ENCODE results near the gene PLA2R1.

Gene PLA2R1

GRCh38 chr2:159902722-159903121 lies 159.7 kb downstream of the PLA2R1 start:
- H3K23ac ChIP-seq (ENCODE audit: low read length), result no peak overlapping the region
- no peak overlapping the region for H3K4ac ChIP-seq (ENCODE audit: low read depth, low read length)
- H3K4me1 ChIP-seq (ENCODE audit: control insufficient read depth, low read depth, low read length), result no peaks in the 10 kb centered on the region
- no peak overlapping the region for H3K56ac ChIP-seq (ENCODE audit: low read length)
- no peak overlapping the region for H2BK120ac ChIP-seq (ENCODE audit: low read depth, low read length)
- no peak overlapping the region for H3K4me3 ChIP-seq (ENCODE audit: low read length)
- no peak overlapping the region for H3K9ac ChIP-seq (ENCODE audit: low read length)
- WGBS (ENCODE audit: extremely low coverage, insufficient coverage, low lambda C conversion rate), result no CpG with 5 or more reads among the region's 6 CpGs
- H3K27ac ChIP-seq (ENCODE audit: low read depth, low read length), result no peak overlapping the region
- no peak overlapping the region for H2BK15ac ChIP-seq (replicated peaks; ENCODE audit: low read depth)
- H3K27me3 ChIP-seq (ENCODE audit: insufficient read depth, low read length, poor library complexity), result no peaks in the 10 kb centered on the region
- no peak overlapping the region for H3K4me2 ChIP-seq (ENCODE audit: low read length)
- H2AK5ac ChIP-seq (ENCODE audit: low read length), result no peak overlapping the region
- no peaks in the 10 kb centered on the region for H3K79me1 ChIP-seq (ENCODE audit: low read length)
- no peak overlapping the region for H4K8ac ChIP-seq (ENCODE audit: low read depth, low read length)
- no peaks in the 10 kb centered on the region for H3K79me2 ChIP-seq (ENCODE audit: control insufficient read depth, insufficient read depth, low read length)
- H3K36me3 ChIP-seq (ENCODE audit: control insufficient read depth, insufficient read depth, low read length), result no peaks in the 10 kb centered on the region
- H4K5ac ChIP-seq (ENCODE audit: low read length), result no peak overlapping the region
- H3K18ac ChIP-seq (ENCODE audit: low read length), result no peak overlapping the region
- DNase-seq, result no peak
- no peak overlapping the region for H2BK5ac ChIP-seq (ENCODE audit: low read length)

GRCh38 chr2:159900343-159900742 lies 162.1 kb downstream of the PLA2R1 start:
- DNase-seq, result no peak
- Histone ChIP-seq H2BK5ac (ENCODE audit: low read length) (no peak overlapping the region), H3K4ac (ENCODE audit: low read depth, low read length) (no peak overlapping the region), H3K4me3 (ENCODE audit: low read length) (no peak overlapping the region), H3K36me3 (ENCODE audit: control insufficient read depth, insufficient read depth, low read length) (no peaks in the 10 kb centered on the region), H3K18ac (ENCODE audit: low read length) (no peak overlapping the region), H3K27ac (ENCODE audit: low read depth, low read length) (no peak overlapping the region), H3K79me2 (ENCODE audit: control insufficient read depth, insufficient read depth, low read length) (no peaks in the 10 kb centered on the region), H3K23ac (ENCODE audit: low read length) (no peak overlapping the region), H4K5ac (ENCODE audit: low read length) (no peak overlapping the region), H3K56ac (ENCODE audit: low read length) (no peak overlapping the region), H2AK5ac (ENCODE audit: low read length) (no peak overlapping the region), H3K27me3 (ENCODE audit: insufficient read depth, low read length, poor library complexity) (no peaks in the 10 kb centered on the region), H4K8ac (ENCODE audit: low read depth, low read length) (no peak overlapping the region), H2BK120ac (ENCODE audit: low read depth, low read length) (no peak overlapping the region), H3K79me1 (ENCODE audit: low read length) (no peaks in the 10 kb centered on the region), H3K9ac (ENCODE audit: low read length) (no peak overlapping the region), H3K4me1 (ENCODE audit: control insufficient read depth, low read depth, low read length) (no peaks in the 10 kb centered on the region), H2BK15ac (replicated peaks; ENCODE audit: low read depth) (no peak overlapping the region), H3K4me2 (ENCODE audit: low read length) (no peak overlapping the region)
- no CpG with 5 or more reads among the region's 1 CpG for WGBS (ENCODE audit: extremely low coverage, insufficient coverage, low lambda C conversion rate)

GRCh38 chr2:159898441-159898840 lies 164.0 kb downstream of the PLA2R1 start:
- Histone ChIP-seq H3K36me3 (ENCODE audit: control insufficient read depth, insufficient read depth, low read length) (no peaks in the 10 kb centered on the region), H3K4me3 (ENCODE audit: low read length) (no peak overlapping the region), H3K4ac (ENCODE audit: low read depth, low read length) (no peak overlapping the region), H3K4me1 (ENCODE audit: control insufficient read depth, low read depth, low read length) (no peaks in the 10 kb centered on the region), H3K79me1 (ENCODE audit: low read length) (no peaks in the 10 kb centered on the region), H4K8ac (ENCODE audit: low read depth, low read length) (no peak overlapping the region), H4K5ac (ENCODE audit: low read length) (no peak overlapping the region), H2BK120ac (ENCODE audit: low read depth, low read length) (no peak overlapping the region), H3K9ac (ENCODE audit: low read length) (no peak overlapping the region), H3K27me3 (ENCODE audit: insufficient read depth, low read length, poor library complexity) (no peaks in the 10 kb centered on the region), H2BK15ac (replicated peaks; ENCODE audit: low read depth) (no peak overlapping the region), H3K18ac (ENCODE audit: low read length) (no peak overlapping the region), H3K4me2 (ENCODE audit: low read length) (no peak overlapping the region), H3K79me2 (ENCODE audit: control insufficient read depth, insufficient read depth, low read length) (no peaks in the 10 kb centered on the region), H3K56ac (ENCODE audit: low read length) (no peak overlapping the region), H3K27ac (ENCODE audit: low read depth, low read length) (no peak overlapping the region), H2AK5ac (ENCODE audit: low read length) (no peak overlapping the region), H3K23ac (ENCODE audit: low read length) (no peak overlapping the region), H2BK5ac (ENCODE audit: low read length) (no peak overlapping the region)
- no CpG with 5 or more reads among the region's 6 CpGs for WGBS (ENCODE audit: extremely low coverage, insufficient coverage, low lambda C conversion rate)
- DNase-seq, result no peak

- Histone ChIP-seq H3K4me1 (ENCODE audit: control insufficient read depth, low read depth, low read length) (no peaks in the 10 kb centered on the region), H4K5ac (ENCODE audit: low read length) (no peak overlapping the region), H3K27ac (ENCODE audit: low read depth, low read length) (no peak overlapping the region)
Observed at GRCh38 chr2:159897720-159898119, 164.7 kb downstream of the PLA2R1 start.

GRCh38 chr2:159897081-159897480 lies 165.3 kb downstream of the PLA2R1 start:
- no peak overlapping the region for H3K9ac ChIP-seq (ENCODE audit: low read length)
- H3K56ac ChIP-seq (ENCODE audit: low read length), result no peak overlapping the region
- no peak overlapping the region for H4K5ac ChIP-seq (ENCODE audit: low read length)
- no CpG with 5 or more reads among the region's 1 CpG for WGBS (ENCODE audit: extremely low coverage, insufficient coverage, low lambda C conversion rate)
- DNase-seq, result no peak
- no peak overlapping the region for H2BK5ac ChIP-seq (ENCODE audit: low read length)
- no peak overlapping the region for H4K8ac ChIP-seq (ENCODE audit: low read depth, low read length)
- H3K4me1 ChIP-seq (ENCODE audit: control insufficient read depth, low read depth, low read length), result no peaks in the 10 kb centered on the region
- no peaks in the 10 kb centered on the region for H3K27me3 ChIP-seq (ENCODE audit: insufficient read depth, low read length, poor library complexity)
- H2AK5ac ChIP-seq (ENCODE audit: low read length), result no peak overlapping the region
- no peak overlapping the region for H2BK15ac ChIP-seq (replicated peaks; ENCODE audit: low read depth)
- H3K36me3 ChIP-seq (ENCODE audit: control insufficient read depth, insufficient read depth, low read length), result no peaks in the 10 kb centered on the region
- no peak overlapping the region for H3K23ac ChIP-seq (ENCODE audit: low read length)
- H3K4me3 ChIP-seq (ENCODE audit: low read length), result no peak overlapping the region
- H3K79me2 ChIP-seq (ENCODE audit: control insufficient read depth, insufficient read depth, low read length), result no peaks in the 10 kb centered on the region
- no peak overlapping the region for H3K4me2 ChIP-seq (ENCODE audit: low read length)
- H3K79me1 ChIP-seq (ENCODE audit: low read length), result no peaks in the 10 kb centered on the region
- H3K18ac ChIP-seq (ENCODE audit: low read length), result no peak overlapping the region
- H2BK120ac ChIP-seq (ENCODE audit: low read depth, low read length), result no peak overlapping the region
- no peak overlapping the region for H3K4ac ChIP-seq (ENCODE audit: low read depth, low read length)
- no peak overlapping the region for H3K27ac ChIP-seq (ENCODE audit: low read depth, low read length)

More at GRCh38 chr2:159897720-159898119, 164.7 kb downstream of the PLA2R1 start:
- 100% methylated on average over 1 of the region's 5 CpGs for WGBS (ENCODE audit: extremely low coverage, insufficient coverage, low lambda C conversion rate)
- no peak overlapping the region for H3K18ac ChIP-seq (ENCODE audit: low read length)
- H3K56ac ChIP-seq (ENCODE audit: low read length), result no peak overlapping the region
- H3K4me3 ChIP-seq (ENCODE audit: low read length), result no peak overlapping the region
- no peaks in the 10 kb centered on the region for H3K36me3 ChIP-seq (ENCODE audit: control insufficient read depth, insufficient read depth, low read length)
- H2AK5ac ChIP-seq (ENCODE audit: low read length), result no peak overlapping the region
- H2BK15ac ChIP-seq (replicated peaks; ENCODE audit: low read depth), result no peak overlapping the region
- no peaks in the 10 kb centered on the region for H3K27me3 ChIP-seq (ENCODE audit: insufficient read depth, low read length, poor library complexity)
- H3K4me2 ChIP-seq (ENCODE audit: low read length), result no peak overlapping the region
- H3K23ac ChIP-seq (ENCODE audit: low read length), result no peak overlapping the region
- no peak overlapping the region for H3K9ac ChIP-seq (ENCODE audit: low read length)
- DNase-seq, result no peak
- H2BK120ac ChIP-seq (ENCODE audit: low read depth, low read length), result no peak overlapping the region
- no peak overlapping the region for H2BK5ac ChIP-seq (ENCODE audit: low read length)
- no peaks in the 10 kb centered on the region for H3K79me2 ChIP-seq (ENCODE audit: control insufficient read depth, insufficient read depth, low read length)
- no peaks in the 10 kb centered on the region for H3K79me1 ChIP-seq (ENCODE audit: low read length)
- H4K8ac ChIP-seq (ENCODE audit: low read depth, low read length), result no peak overlapping the region
- no peak overlapping the region for H3K4ac ChIP-seq (ENCODE audit: low read depth, low read length)

GRCh38 chr2:159895258-159896065 lies 167.0 kb downstream of the PLA2R1 start:
- Histone ChIP-seq H4K5ac (ENCODE audit: low read length) (no peak overlapping the region), H2BK120ac (ENCODE audit: low read depth, low read length) (no peak overlapping the region), H3K27ac (ENCODE audit: low read depth, low read length) (no peak overlapping the region), H2BK15ac (replicated peaks; ENCODE audit: low read depth) (no peak overlapping the region), H3K9ac (ENCODE audit: low read length) (no peak overlapping the region), H3K79me1 (ENCODE audit: low read length) (no peaks in the 10 kb centered on the region), H3K4ac (ENCODE audit: low read depth, low read length) (no peak overlapping the region), H3K36me3 (ENCODE audit: control insufficient read depth, insufficient read depth, low read length) (no peaks in the 10 kb centered on the region), H3K27me3 (ENCODE audit: insufficient read depth, low read length, poor library complexity) (no peaks in the 10 kb centered on the region), H2BK5ac (ENCODE audit: low read length) (no peak overlapping the region), H3K23ac (ENCODE audit: low read length) (no peak overlapping the region), H3K79me2 (ENCODE audit: control insufficient read depth, insufficient read depth, low read length) (no peaks in the 10 kb centered on the region), H3K56ac (ENCODE audit: low read length) (no peak overlapping the region), H2AK5ac (ENCODE audit: low read length) (no peak overlapping the region), H3K4me2 (ENCODE audit: low read length) (no peak overlapping the region), H3K4me1 (ENCODE audit: control insufficient read depth, low read depth, low read length) (no peaks in the 10 kb centered on the region), H3K18ac (ENCODE audit: low read length) (no peak overlapping the region), H4K8ac (ENCODE audit: low read depth, low read length) (no peak overlapping the region), H3K4me3 (ENCODE audit: low read length) (no peak overlapping the region)
- DNase-seq, result no peak
- WGBS (ENCODE audit: extremely low coverage, insufficient coverage, low lambda C conversion rate), result no CpG with 5 or more reads among the region's 4 CpGs

Data from mesendoderm (in vitro differentiated cells).